Activated CD8-positive, alpha-beta memory T cell treated with anti-CD3 and anti-CD28 coated beads, Interleukin-2, amount 10 ng/mL, durations not matched to agents 7 days and 5 days (primary cell): ENCODE measurements around the gene YAF2. TPM values are rescaled to one million over a fixed set of nuclear protein-coding genes. Genes with fewer than 3 reads are reported as not detected.

ENCODE experiments used
- ATAC-seq: fragments of 150-1000 bp; cut with Tn5 transposase; one replicate; pipeline ENCODE4 v1.10.0; 2021; ENCODE audit warnings: moderate library complexity
- CTCF ChIA-PET: fragments of 350-600 bp; sonication (Branson Sonifier 250); formaldehyde crosslinking; loops from one replicate; lab custom pipeline; 2021; ENCODE audit warnings: antibody characterized with exemption; lab: Charles Lee
- DNase-seq: peaks from one replicate; pipeline ENCODE4 v3.0.0-alpha.2; 2020
- H3K27ac Mint-ChIP-seq: one replicate; pipeline ENCODE4 v1.8.0; 2021; ENCODE audit warnings: mild to moderate bottlenecking, mixed read lengths
- H3K27me3 Mint-ChIP-seq: one replicate; pipeline ENCODE4 v1.8.0; 2021; ENCODE audit warnings: mixed read lengths
- H3K36me3 Mint-ChIP-seq: one replicate; pipeline ENCODE4 v1.8.0; 2021; ENCODE audit warnings: mild to moderate bottlenecking, mixed read lengths
- H3K4me1 Mint-ChIP-seq: one replicate; pipeline ENCODE4 v1.8.0; 2021; ENCODE audit warnings: mixed read lengths
- H3K4me3 Mint-ChIP-seq: one replicate; pipeline ENCODE4 v1.8.0; 2021; ENCODE audit warnings: mild to moderate bottlenecking, moderate library complexity, mixed read lengths
- H3K9me3 Mint-ChIP-seq: one replicate; pipeline ENCODE4 v1.8.0; 2022; ENCODE audit warnings: low read depth, mixed read lengths
- total RNA-seq, 2 experiments: library from RNA; stranded (reverse); gene quantifications; one replicate each; pipeline ENCODE4 v1.2.3, GENCODE V29; 2021

YAF2 gene
- 10 to 100 TPM; 39.7 to 42.5 TPM for total RNA-seq

- Mint-ChIP-seq H3K27me3 (no peaks in the 10 kb centered on the region), H3K4me3 (peak within 1 kb of the TSS; percentile 89)
- CTCF ChIA-PET = interaction anchor here (1.0 to 1.5 kb wide), 4 partner anchors 58 to 141 kb away, joined by 3 to 6 read pairs (median 3); no protein-coding TSS in a partner anchor
These were observed at the start of gene YAF2 for GRCh38 chr12:42238240-42239140. Gene YAF2, minus strand, starts transcription at chr12:42238248. Its CDS starts 68 bp downstream, at chr12:42238180.

GRCh38 chr12:42286741-42287140 lies 48.7 kb upstream of the YAF2 start:
- CTCF ChIA-PET = no interaction called here
- Mint-ChIP-seq H3K36me3 (no peaks in the 10 kb centered on the region), H3K9me3 (no peaks in the 10 kb centered on the region), H3K27me3 (peaks cover 18% of the 10 kb centered on the region), H3K4me1 (peaks cover 5% of the 10 kb centered on the region), H3K27ac (no peak overlapping the region), H3K4me3 (no peak overlapping the region)
- DNase-seq = no peak
- ATAC-seq = no peak

More at GRCh38 chr12:42238240-42239140, at the start of gene YAF2:
- DNase-seq (peak; percentile 92), ATAC-seq (peak; percentile 86)
- Mint-ChIP-seq H3K4me1 (peaks cover 40% of the 10 kb centered on the region), H3K27ac (peak within 1 kb of the TSS; percentile 84), H3K36me3 (peaks cover 19% of the 10 kb centered on the region), H3K9me3 (no peaks in the 10 kb centered on the region)

- Mint-ChIP-seq H3K4me1 (peaks cover 5% of the 10 kb centered on the region), H3K9me3 (no peaks in the 10 kb centered on the region), H3K27ac (no peak overlapping the region), H3K36me3 (no peaks in the 10 kb centered on the region), H3K4me3 (no peak overlapping the region), H3K27me3 (peaks cover 10% of the 10 kb centered on the region)
- ATAC-seq (no peak), DNase-seq (no peak)
- CTCF ChIA-PET = interaction anchor here (1.3 kb wide), 1 partner anchor 11 kb away, joined by 8 read pairs; no protein-coding TSS in a partner anchor
These were observed 47.4 kb upstream of the YAF2 start for GRCh38 chr12:42285431-42285830.

GRCh38 chr12:42284876-42285275 lies 46.8 kb upstream of the YAF2 start:
- DNase-seq (no peak), ATAC-seq (no peak)
- H3K9me3 Mint-ChIP-seq = no peaks in the 10 kb centered on the region
- CTCF ChIA-PET = interaction anchor here (0.6 to 1.3 kb wide), 2 partner anchors 11 to 31 kb away, joined by 4 to 8 read pairs; no protein-coding TSS in a partner anchor
- peaks cover 10% of the 10 kb centered on the region for H3K27me3 Mint-ChIP-seq
- no peaks in the 10 kb centered on the region for H3K36me3 Mint-ChIP-seq
- H3K4me3 Mint-ChIP-seq = no peak overlapping the region
- H3K4me1 Mint-ChIP-seq = peaks cover 5% of the 10 kb centered on the region
- no peak overlapping the region for H3K27ac Mint-ChIP-seq

GRCh38 chr12:42284157-42284556 lies 46.1 kb upstream of the YAF2 start:
- Mint-ChIP-seq H3K9me3 (no peaks in the 10 kb centered on the region), H3K27ac (no peak overlapping the region), H3K4me1 (peaks cover 5% of the 10 kb centered on the region), H3K27me3 (peaks cover 10% of the 10 kb centered on the region), H3K36me3 (no peaks in the 10 kb centered on the region), H3K4me3 (no peak overlapping the region)
- no peak for DNase-seq
- CTCF ChIA-PET = interaction anchor here (0.6 to 1.3 kb wide), 2 partner anchors 12 to 31 kb away, joined by 4 to 8 read pairs; no protein-coding TSS in a partner anchor
- no peak for ATAC-seq

- peaks cover 5% of the 10 kb centered on the region for H3K4me1 Mint-ChIP-seq
- H3K27ac Mint-ChIP-seq = no peak overlapping the region
- ATAC-seq = no peak
- no peaks in the 10 kb centered on the region for H3K36me3 Mint-ChIP-seq
- peaks cover 10% of the 10 kb centered on the region for H3K27me3 Mint-ChIP-seq
- H3K9me3 Mint-ChIP-seq = no peaks in the 10 kb centered on the region
- CTCF ChIA-PET = no interaction called here
- no peak overlapping the region for H3K4me3 Mint-ChIP-seq
- no peak for DNase-seq
These were observed 45.7 kb upstream of the YAF2 start for GRCh38 chr12:42283739-42284138.

- no peak overlapping the region for H3K4me3 Mint-ChIP-seq
- DNase-seq (no peak), ATAC-seq (no peak)
- peaks cover 5% of the 10 kb centered on the region for H3K4me1 Mint-ChIP-seq
- no peaks in the 10 kb centered on the region for H3K36me3 Mint-ChIP-seq
- peaks cover 16% of the 10 kb centered on the region for H3K27me3 Mint-ChIP-seq
- CTCF ChIA-PET = interaction anchor here (1.0 to 1.5 kb wide), 2 partner anchors 13 to 14 kb away, joined by 3 read pairs; no protein-coding TSS in a partner anchor
- H3K27ac Mint-ChIP-seq = no peak overlapping the region
- no peaks in the 10 kb centered on the region for H3K9me3 Mint-ChIP-seq
These were observed 44.2 kb upstream of the YAF2 start for GRCh38 chr12:42282294-42282693.

- no peaks in the 10 kb centered on the region for H3K9me3 Mint-ChIP-seq
- no peak overlapping the region for H3K27ac Mint-ChIP-seq
- no peak overlapping the region for H3K4me3 Mint-ChIP-seq
- CTCF ChIA-PET = interaction anchor here (1.0 to 1.5 kb wide), 2 partner anchors 13 to 14 kb away, joined by 3 read pairs; no protein-coding TSS in a partner anchor
- H3K4me1 Mint-ChIP-seq = peaks cover 5% of the 10 kb centered on the region
- H3K36me3 Mint-ChIP-seq = no peaks in the 10 kb centered on the region
- ATAC-seq (no peak), DNase-seq (no peak)
- peaks cover 18% of the 10 kb centered on the region for H3K27me3 Mint-ChIP-seq
These were observed 43.8 kb upstream of the YAF2 start for GRCh38 chr12:42281844-42282243.

- CTCF ChIA-PET = interaction anchor here (1.0 to 1.5 kb wide), 2 partner anchors 14 to 15 kb away, joined by 3 read pairs; no protein-coding TSS in a partner anchor
- H3K36me3 Mint-ChIP-seq = no peaks in the 10 kb centered on the region
- ATAC-seq (no peak), DNase-seq (no peak)
- H3K4me3 Mint-ChIP-seq = no peak overlapping the region
- H3K27me3 Mint-ChIP-seq = peaks cover 18% of the 10 kb centered on the region
- no peaks in the 10 kb centered on the region for H3K9me3 Mint-ChIP-seq
- H3K27ac Mint-ChIP-seq = no peak overlapping the region
- peaks cover 5% of the 10 kb centered on the region for H3K4me1 Mint-ChIP-seq
These were observed 43.2 kb upstream of the YAF2 start for GRCh38 chr12:42281278-42281677.

GRCh38 chr12:42278128-42278510 lies 40.1 kb upstream of the YAF2 start:
- no peak for DNase-seq
- Mint-ChIP-seq H3K27me3 (peaks cover 16% of the 10 kb centered on the region), H3K4me3 (no peak overlapping the region), H3K4me1 (no peaks in the 10 kb centered on the region), H3K27ac (no peak overlapping the region), H3K36me3 (no peaks in the 10 kb centered on the region), H3K9me3 (no peaks in the 10 kb centered on the region)
- ATAC-seq = no peak
- CTCF ChIA-PET = no interaction called here

GRCh38 chr12:42277396-42278127 lies 39.5 kb upstream of the YAF2 start:
- no peak for ATAC-seq
- CTCF ChIA-PET = no interaction called here

GRCh38 chr12:42275499-42275898 lies 37.5 kb upstream of the YAF2 start:
- peaks cover 6% of the 10 kb centered on the region for H3K4me1 Mint-ChIP-seq
- ATAC-seq = no peak
- CTCF ChIA-PET = no interaction called here

More at GRCh38 chr12:42277396-42278127, 39.5 kb upstream of the YAF2 start:
- no peak for DNase-seq
- Mint-ChIP-seq H3K4me1 (no peaks in the 10 kb centered on the region), H3K4me3 (no peak overlapping the region), H3K27me3 (peaks cover 16% of the 10 kb centered on the region), H3K9me3 (peaks cover 1% of the 10 kb centered on the region), H3K36me3 (peaks cover 1% of the 10 kb centered on the region), H3K27ac (no peak overlapping the region)

GRCh38 chr12:42273706-42274105 lies 35.7 kb upstream of the YAF2 start:
- H3K27ac Mint-ChIP-seq = no peak overlapping the region
- ATAC-seq (no peak), DNase-seq (no peak)
- CTCF ChIA-PET = interaction anchor here (0.6 kb wide), 1 partner anchor 122 kb away, joined by 3 read pairs; no protein-coding TSS in a partner anchor
- peaks cover 6% of the 10 kb centered on the region for H3K4me1 Mint-ChIP-seq
- H3K27me3 Mint-ChIP-seq = peaks cover 8% of the 10 kb centered on the region
- H3K4me3 Mint-ChIP-seq = no peak overlapping the region
- H3K36me3 Mint-ChIP-seq = peaks cover 4% of the 10 kb centered on the region
- peaks cover 2% of the 10 kb centered on the region for H3K9me3 Mint-ChIP-seq

More at GRCh38 chr12:42275499-42275898, 37.5 kb upstream of the YAF2 start:
- H3K9me3 Mint-ChIP-seq = peaks cover 2% of the 10 kb centered on the region
- H3K27ac Mint-ChIP-seq = no peak overlapping the region
- DNase-seq = no peak
- peaks cover 8% of the 10 kb centered on the region for H3K27me3 Mint-ChIP-seq
- H3K4me3 Mint-ChIP-seq = no peak overlapping the region
- peaks cover 2% of the 10 kb centered on the region for H3K36me3 Mint-ChIP-seq
